ENCODE data around the gene FUT2.
"Not testable (repeated sequence)": the region's sequence is repeated elsewhere in the genome, so short reads cannot be mapped to it uniquely, and the experiment has no call there.

FUT2 gene

GRCh38 chr19:48674216-48674809, 21.5 kb upstream of the FUT2 start:
- no peak overlapping the region for H3K4me3 ChIP-seq (ENCODE audit: low read depth, low read length)
- no peak for DNase-seq (ENCODE audit: low read depth)

GRCh38 chr19:48674921-48675824, 20.6 kb upstream of the FUT2 start:
- peak; percentile 97 for DNase-seq (ENCODE audit: low read depth)
- H3K4me3 ChIP-seq (ENCODE audit: low read depth, low read length) = no peak overlapping the region
- TF ChIP-seq MYC (IDR thresholded peaks at IDR 0.05; ENCODE audit: low read depth, low read length) = peak; percentile 79; the same call in 1 of the 2 replicates
- peak; percentile 100 for TF ChIP-seq CTCF (IDR thresholded peaks at IDR 0.05; ENCODE audit: low read depth, low read length)
- no peak for TF ChIP-seq POLR2A (IDR thresholded peaks at IDR 0.05; ENCODE audit: extremely low read depth, insufficient read length)
- TF ChIP-seq MAX (IDR thresholded peaks at IDR 0.05; ENCODE audit: low read depth, low read length) = peak; percentile 86

More at GRCh38 chr19:48674216-48674809, 21.5 kb upstream of the FUT2 start:
- TF ChIP-seq POLR2A (IDR thresholded peaks at IDR 0.05; ENCODE audit: extremely low read depth, insufficient read length) (no peak), CTCF (IDR thresholded peaks at IDR 0.05; ENCODE audit: low read depth, low read length) (no peak), MAX (IDR thresholded peaks at IDR 0.05; ENCODE audit: low read depth, low read length) (no peak), MYC (IDR thresholded peaks at IDR 0.05; ENCODE audit: low read depth, low read length) (no peak)

- no peak overlapping the region for H3K4me3 ChIP-seq (ENCODE audit: low read depth, low read length)
- TF ChIP-seq MAX (IDR thresholded peaks at IDR 0.05; ENCODE audit: low read depth, low read length) (no peak), MYC (IDR thresholded peaks at IDR 0.05; ENCODE audit: low read depth, low read length) (no peak), POLR2A (IDR thresholded peaks at IDR 0.05; ENCODE audit: extremely low read depth, insufficient read length) (no peak), CTCF (IDR thresholded peaks at IDR 0.05; ENCODE audit: low read depth, low read length) (no peak)
- DNase-seq (ENCODE audit: low read depth) = no peak
These were observed 19.3 kb upstream of the FUT2 start for GRCh38 chr19:48676487-48676886.

- no peak for DNase-seq (ENCODE audit: low read depth)
- TF ChIP-seq POLR2A (IDR thresholded peaks at IDR 0.05; ENCODE audit: extremely low read depth, insufficient read length) (no peak), MAX (IDR thresholded peaks at IDR 0.05; ENCODE audit: low read depth, low read length) (peak; percentile 25; the same call in 1 of the 2 replicates), MYC (IDR thresholded peaks at IDR 0.05; ENCODE audit: low read depth, low read length) (no peak), CTCF (IDR thresholded peaks at IDR 0.05; ENCODE audit: low read depth, low read length) (no peak)
These were observed 18.9 kb upstream of the FUT2 start for GRCh38 chr19:48676887-48677286.

GRCh38 chr19:48678201-48678600, 17.6 kb upstream of the FUT2 start:
- no peak for DNase-seq (ENCODE audit: low read depth)
- TF ChIP-seq CTCF (IDR thresholded peaks at IDR 0.05; ENCODE audit: low read depth, low read length) (no peak), MYC (IDR thresholded peaks at IDR 0.05; ENCODE audit: low read depth, low read length) (no peak), POLR2A (IDR thresholded peaks at IDR 0.05; ENCODE audit: extremely low read depth, insufficient read length) (no peak), MAX (IDR thresholded peaks at IDR 0.05; ENCODE audit: low read depth, low read length) (no peak)
- no peak overlapping the region for H3K4me3 ChIP-seq (ENCODE audit: low read depth, low read length)

More at GRCh38 chr19:48676887-48677286, 18.9 kb upstream of the FUT2 start:
- H3K4me3 ChIP-seq (ENCODE audit: low read depth, low read length) = no peak overlapping the region

GRCh38 chr19:48680006-48680405, 15.8 kb upstream of the FUT2 start:
- not testable (repeated sequence) for H3K4me3 ChIP-seq (ENCODE audit: low read depth, low read length); DNase-seq (ENCODE audit: low read depth)
